Fibroblast of upper back skin (primary cell): ENCODE measurements around the gene PLB1.
"Not testable (repeated sequence)": the region's sequence is repeated elsewhere in the genome, so short reads cannot be mapped to it uniquely, and the experiment has no call there.

Experiments used
- DNase-seq: peaks from one replicate; pipeline ENCODE4 v3.0.0-alpha.2; 2013

PLB1 gene

DNA sequence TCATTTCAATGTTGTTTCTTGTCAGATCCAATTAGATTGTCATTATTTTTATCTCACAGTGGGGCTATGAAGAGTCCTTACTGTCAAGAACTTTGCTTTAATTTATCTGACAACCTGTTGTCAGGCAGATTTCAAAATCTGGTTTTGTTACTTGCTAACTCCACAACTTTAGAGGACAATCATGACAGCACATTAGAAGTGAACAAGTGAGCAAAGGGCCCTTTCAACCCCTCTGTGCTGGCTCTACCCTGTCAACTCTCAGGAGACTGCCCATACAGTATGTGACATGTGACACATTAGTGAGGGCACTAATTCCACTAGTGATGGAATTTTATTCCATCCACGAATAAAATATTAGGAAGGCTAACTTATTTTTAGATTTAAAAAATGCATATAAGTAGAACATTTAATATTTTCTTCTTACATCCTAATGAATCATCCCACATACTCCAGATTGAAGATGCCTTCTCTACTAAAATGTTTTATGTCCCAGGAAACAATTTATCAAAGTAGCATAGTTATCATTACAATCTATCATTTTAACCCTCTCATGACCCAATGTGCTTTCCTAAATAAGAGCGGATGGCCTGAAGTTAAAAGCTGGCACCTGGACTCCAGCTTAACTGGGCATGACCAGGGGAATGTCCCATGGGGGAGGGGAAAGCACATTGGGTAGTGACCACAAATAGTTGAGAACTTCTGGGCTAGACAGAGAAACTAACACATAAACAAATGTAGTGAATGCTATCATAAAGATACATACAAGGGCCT lies 158.2 kb downstream of the PLB1 start:
- peak; percentile 38 for DNase-seq

DNA sequence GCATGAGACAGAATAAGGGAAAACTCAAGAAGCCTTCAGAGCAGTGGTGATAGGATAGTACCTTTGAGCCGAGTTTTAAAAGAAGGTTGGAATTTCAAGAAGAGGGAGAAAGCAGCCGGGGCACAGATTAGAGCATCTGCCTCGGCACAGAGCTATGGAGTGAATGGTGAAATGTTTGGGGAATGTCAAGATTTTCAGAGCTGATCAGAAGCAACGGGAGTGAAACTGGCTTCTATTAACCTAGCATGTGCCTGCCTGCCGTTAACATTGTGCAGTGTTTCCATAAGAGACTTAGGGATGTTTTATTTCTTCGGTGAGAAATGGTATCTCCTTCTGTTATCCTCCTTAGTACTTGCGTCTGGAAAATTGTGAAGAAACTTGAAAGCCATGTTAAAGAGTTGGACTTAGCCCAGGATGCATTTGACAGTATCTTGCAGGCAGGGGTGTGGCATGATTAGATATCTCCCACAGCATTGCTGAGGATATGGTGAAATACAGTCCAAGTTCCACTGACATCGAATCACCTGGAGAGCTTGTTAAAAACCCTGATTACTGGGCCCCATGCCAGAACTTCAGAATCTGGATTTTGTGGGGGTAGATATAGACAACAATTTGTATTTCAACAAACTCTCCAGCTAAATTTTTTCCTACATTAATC lies 158.9 kb downstream of the PLB1 start:
- DNase-seq: no peak

DNA sequence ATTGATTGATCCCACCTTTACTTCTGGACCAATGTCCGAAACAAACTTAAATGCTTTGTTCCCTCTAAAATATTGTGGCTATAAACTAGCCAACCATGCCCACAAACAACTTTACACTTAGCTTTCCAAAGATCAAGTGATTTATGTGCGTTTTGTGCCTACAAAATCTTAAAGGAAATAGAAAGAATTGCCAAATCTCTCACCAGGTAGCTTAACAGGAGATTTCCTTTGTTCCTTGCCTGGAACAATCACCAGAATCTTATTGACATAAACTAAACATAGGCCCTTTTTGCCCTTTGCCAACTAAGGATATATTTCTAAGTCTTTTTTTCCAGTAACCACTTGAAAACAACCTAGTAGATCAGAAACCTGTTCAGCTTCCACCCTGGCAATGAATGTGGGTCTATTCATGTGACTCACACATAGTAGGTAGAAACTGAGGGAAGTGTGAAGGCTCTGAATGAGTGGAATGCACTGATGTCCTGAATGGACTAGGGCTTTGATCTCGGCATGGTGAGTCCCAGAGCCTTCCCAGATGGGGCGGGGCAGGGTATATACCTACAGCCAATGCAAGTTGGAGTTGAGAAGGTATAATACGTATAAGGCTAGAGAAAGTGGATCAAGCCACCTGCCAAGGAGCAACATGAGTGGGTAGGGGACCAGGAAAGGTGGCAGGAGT lies 161.2 kb downstream of the PLB1 start:
- DNase-seq: no peak

- DNase-seq: peak; percentile 62
Observed at GRCh38 chr2:28658369-28658768, 162.5 kb downstream of the PLB1 start.

- no peak for DNase-seq
Observed at GRCh38 chr2:28659127-28659526, 163.3 kb downstream of the PLB1 start.

DNA sequence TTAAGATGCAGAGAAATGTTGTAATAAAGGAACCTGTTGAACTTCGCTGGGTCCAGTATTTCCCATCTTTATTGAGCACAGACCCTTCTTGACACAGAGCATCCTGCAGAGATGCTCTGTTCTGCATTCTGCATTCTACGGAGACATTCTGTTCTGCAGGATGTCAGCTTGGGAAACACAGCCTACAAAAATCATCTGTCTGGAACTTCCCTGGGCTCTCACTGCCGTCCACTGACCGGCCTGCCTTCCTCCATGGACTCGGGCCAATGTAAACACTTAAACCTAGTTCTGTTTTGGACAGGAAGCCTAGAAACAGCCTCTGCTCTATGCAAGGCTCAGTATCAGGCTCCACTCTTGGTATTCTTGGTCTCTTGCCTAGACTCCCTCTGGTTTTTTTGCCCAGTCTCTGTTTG lies 165.7 kb downstream of the PLB1 start:
- peak; percentile 74 for DNase-seq

GRCh38 chr2:28662044-28662443 lies 166.2 kb downstream of the PLB1 start:
- DNase-seq: no peak

- peak; percentile 36 for DNase-seq
Observed at GRCh38 chr2:28662468-28663181, 166.8 kb downstream of the PLB1 start.

DNA sequence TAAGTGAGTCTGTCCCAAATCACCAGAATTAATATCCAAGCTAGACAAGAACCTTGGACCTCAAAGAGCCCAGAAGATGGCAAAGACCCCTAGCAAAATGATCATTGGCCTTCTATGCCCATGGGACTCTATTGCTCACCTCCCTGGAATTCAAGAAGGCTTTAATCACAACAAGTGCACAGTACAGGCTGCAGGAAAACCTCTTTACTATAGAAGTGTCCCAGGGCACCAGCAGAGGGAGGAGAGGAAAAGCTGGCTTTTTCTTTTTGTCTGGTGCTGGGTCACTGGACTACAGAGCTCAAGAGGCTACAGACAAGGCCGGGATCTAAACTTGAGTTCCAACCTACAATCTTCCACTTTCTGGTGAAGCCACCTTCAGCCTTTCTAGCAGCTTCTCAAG lies 167.5 kb downstream of the PLB1 start:
- peak; percentile 55 for DNase-seq

GRCh38 chr2:28664120-28664842 lies 168.4 kb downstream of the PLB1 start:
- peak; percentile 25 for DNase-seq

GRCh38 chr2:28665041-28665704 lies 169.3 kb downstream of the PLB1 start:
- DNase-seq: peak; percentile 94

DNA sequence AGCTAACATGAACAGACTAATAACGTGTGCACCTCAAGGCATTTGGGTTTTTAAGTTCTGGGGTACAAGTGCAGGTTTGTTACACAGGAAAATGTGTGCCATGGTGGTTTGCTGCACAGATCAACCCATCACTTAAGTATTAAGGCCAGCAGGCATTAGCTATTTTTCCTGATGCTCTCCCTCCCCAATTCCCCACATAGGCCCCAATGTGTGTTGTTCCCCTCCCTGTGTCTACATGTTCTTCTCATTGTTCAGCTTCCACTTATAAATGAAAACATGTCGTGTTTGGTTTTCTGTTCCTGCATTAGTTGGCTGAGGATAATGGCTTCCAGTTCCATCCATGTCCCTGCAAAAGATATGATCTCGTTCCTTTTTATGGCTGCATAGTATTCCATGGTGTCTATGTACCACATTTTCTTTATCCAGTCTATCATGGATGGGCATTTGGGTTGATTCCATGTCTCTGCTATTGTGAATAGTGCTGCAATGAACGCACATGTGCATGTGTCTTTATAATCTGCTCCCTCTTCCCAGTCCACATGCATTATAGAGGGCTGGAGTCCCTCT lies 170.0 kb downstream of the PLB1 start:
- not testable (repeated sequence) for DNase-seq

- peak; percentile 57 for DNase-seq
Observed at GRCh38 chr2:28666496-28667184, 170.8 kb downstream of the PLB1 start.

DNA sequence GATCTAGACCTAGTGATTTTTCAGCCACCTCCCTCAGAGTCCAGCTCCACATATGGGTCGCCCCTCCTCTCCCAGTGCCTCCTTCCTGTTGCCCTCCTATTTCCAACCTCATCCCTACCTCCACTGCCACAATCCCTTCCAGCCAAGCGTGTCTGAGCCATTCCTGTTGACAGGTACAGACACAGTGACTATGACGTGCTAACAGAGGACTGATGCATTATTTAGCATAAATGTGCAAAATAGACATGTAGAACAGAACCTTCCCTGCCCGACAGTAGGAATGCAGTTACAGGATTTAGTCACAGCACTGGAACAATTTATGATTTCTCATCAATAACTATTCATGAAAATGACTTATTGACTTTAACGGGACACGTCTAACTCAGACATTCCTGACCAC lies 171.4 kb downstream of the PLB1 start:
- no peak for DNase-seq

DNA sequence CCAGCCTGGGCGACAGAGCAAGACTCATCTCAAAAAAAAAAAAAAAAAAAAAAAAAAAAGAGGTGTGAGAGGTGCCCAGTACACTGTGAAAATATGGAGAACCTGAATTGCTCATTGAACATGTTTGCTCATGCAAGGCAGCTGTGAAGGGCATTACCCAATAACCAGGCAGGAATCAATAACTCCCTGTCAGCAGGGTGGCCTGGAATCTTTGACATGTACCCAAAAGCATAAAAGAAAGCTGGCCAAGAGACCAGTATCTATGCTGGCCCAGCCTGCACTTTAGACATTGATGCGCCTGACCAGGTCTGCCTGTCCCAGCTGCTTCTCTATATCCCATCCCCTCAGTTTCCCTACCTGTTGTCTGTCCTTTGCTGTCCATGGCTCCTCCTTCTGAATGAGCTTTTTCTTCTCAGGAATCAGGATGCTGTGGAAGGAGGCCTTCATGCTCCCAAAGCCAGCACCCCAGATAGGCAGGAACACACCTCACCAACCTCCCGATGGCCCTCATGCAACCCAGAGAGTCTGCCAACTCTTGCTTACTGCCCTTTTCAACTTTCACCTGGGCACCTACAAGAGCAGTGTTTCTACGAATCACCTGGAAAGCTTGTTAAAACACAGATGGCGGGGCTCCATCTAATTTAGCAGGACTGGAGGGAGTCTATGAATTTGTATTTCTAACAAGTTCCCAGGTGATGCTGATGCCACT lies 172.4 kb downstream of the PLB1 start:
- DNase-seq: no peak

- no peak for DNase-seq
Observed at GRCh38 chr2:28668880-28669279, 173.0 kb downstream of the PLB1 start.

GRCh38 chr2:28670856-28671255 lies 175.0 kb downstream of the PLB1 start:
- no peak for DNase-seq

DNA sequence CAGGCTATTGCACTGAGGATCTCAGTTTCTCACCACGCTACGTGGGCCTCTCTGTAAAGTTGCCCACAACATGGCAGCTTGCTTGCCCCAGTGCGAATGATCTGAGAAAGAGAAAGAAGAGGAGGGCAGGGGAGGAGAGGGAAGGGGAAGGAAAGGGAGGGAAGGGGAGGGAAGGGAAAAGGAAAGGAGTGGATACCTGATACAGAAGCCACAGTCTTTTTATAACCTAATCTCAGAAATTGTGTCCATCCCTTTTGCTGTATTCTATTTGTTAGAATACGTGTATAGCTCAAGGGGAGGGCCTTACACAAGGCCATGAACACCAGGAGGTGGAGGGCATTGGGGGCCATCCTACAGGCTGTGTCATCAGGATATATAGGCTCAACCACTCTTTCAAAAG lies 177.5 kb downstream of the PLB1 start:
- no peak for DNase-seq

GRCh38 chr2:28674062-28674712 lies 178.3 kb downstream of the PLB1 start:
- DNase-seq: peak; percentile 31

- DNase-seq: no peak
Observed at GRCh38 chr2:28674713-28675068, 178.8 kb downstream of the PLB1 start.
